A549 treated with Mapracorat at 1 μM for 4 hours (cell line): ENCODE data around the gene ZNF624. TPM values are rescaled to one million over a fixed set of nuclear protein-coding genes. Genes with fewer than 3 reads are reported as not detected.

Experiments
- total RNA-seq: library from RNA; stranded (reverse); fragments of 200-300 nt; extraction: Qiagen RNA extraction; gene quantifications from 5 replicates; pipeline ENCODE4 v1.2.3, GENCODE V29; 2022

ZNF624 gene
- 1.5 to 2.6 TPM (median 1.7 TPM) in 5 replicates for total RNA-seq

GRCh38 chr17:16653367-16654041 is at the start of gene ZNF624:
TSS of gene ZNF624 (minus strand) at chr17:16653850.

GRCh38 chr17:16689731-16690281 is 36.2 kb upstream of the ZNF624 start, which contains the start of gene CCDC144A:
TSS of gene CCDC144A (plus strand) at chr17:16690241. CDS start at chr17:16690401, 160 bp downstream.

Other genes with a start within 250 kb of the ZNF624 start
- 0.19 to 0.90 TPM (median 0.41 TPM) in 5 replicates for gene TRPV2, start 238.3 kb downstream of the ZNF624 start, total RNA-seq
- gene LRRC75A, start 161.7 kb downstream of the ZNF624 start, total RNA-seq = 0.93 to 1.3 TPM (median 1.1 TPM) in 5 replicates
- gene ZNF287, start 84.6 kb downstream of the ZNF624 start, total RNA-seq = 8.5 to 18.9 TPM (median 13.7 TPM) in 5 replicates
- gene CCDC144A, start 36.4 kb upstream of the ZNF624 start, total RNA-seq = 0.70 to 1.6 TPM (median 1.3 TPM) in 5 replicates